HepG2 (cell line): ENCODE data around the gene LIME1. TPM values are rescaled to one million over a fixed set of nuclear protein-coding genes. Genes with fewer than 3 reads are reported as not detected.

Experiments used
- ATF6 ChIP-seq: sonication (generic); formaldehyde crosslinking; conservative IDR thresholded peaks from 2 replicates; pipeline ENCODE4 v1.4.0; 2020; ENCODE audit warnings: missing genetic modification reagents
- BHLHE40 ChIP-seq: IDR thresholded peaks from 2 replicates; pipeline ENCODE4 v1.6.1; 2011; ENCODE audit warnings: low read length, improper control_type of control experiment
- CCDC6 ChIP-seq: sonication (generic); formaldehyde crosslinking; IDR thresholded peaks from 2 replicates; pipeline ENCODE4 v1.8.1; 2022; ENCODE audit warnings: mild to moderate bottlenecking, missing genetic modification reagents, moderate library complexity
- FOXO4 ChIP-seq: sonication (generic); formaldehyde crosslinking; conservative IDR thresholded peaks from 2 replicates; pipeline ENCODE4 v1.8.1; 2023; ENCODE audit warnings: missing genetic modification reagents
- FUBP1 ChIP-seq: sonication (generic); formaldehyde crosslinking; IDR thresholded peaks from 2 replicates; pipeline ENCODE4 v1.5.1; 2020; ENCODE audit warnings: missing genetic modification reagents, mild to moderate bottlenecking, borderline replicate concordance
- GPN1 ChIP-seq: sonication (generic); formaldehyde crosslinking; IDR thresholded peaks from 2 replicates; pipeline ENCODE4 v1.5.1; 2020; ENCODE audit warnings: missing genetic modification reagents, borderline replicate concordance
- HDAC6 ChIP-seq: fragments of 200-600 bp; sonication (generic); IDR thresholded peaks from 2 replicates; pipeline ENCODE4 v1.7.0; 2017; ENCODE audit warnings: mild to moderate bottlenecking, antibody characterized with exemption, low read length, low read depth
- MZF1 ChIP-seq: sonication (generic); formaldehyde crosslinking; IDR thresholded peaks from 2 replicates; pipeline ENCODE4 v1.8.1; 2023; ENCODE audit warnings: mild to moderate bottlenecking, missing genetic modification reagents, borderline replicate concordance
- NCOA2 ChIP-seq: sonication (generic); formaldehyde crosslinking; IDR thresholded peaks from 2 replicates; pipeline ENCODE4 v1.8.0; 2022; ENCODE audit warnings: inconsistent platforms
- NFE2L2 ChIP-seq: fragments of 150-350 bp; IDR thresholded peaks from 2 replicates; pipeline ENCODE4 v1.6.1; 2014; ENCODE audit warnings: low read length
- NFIB ChIP-seq: sonication (generic); formaldehyde crosslinking; IDR thresholded peaks from 2 replicates; pipeline ENCODE4 v1.9.0; 2021; ENCODE audit warnings: missing genetic modification reagents, mild to moderate bottlenecking, borderline replicate concordance
- NR2F1 ChIP-seq, 2 experiments: fragments of 450-650 bp in 1 of 2; formaldehyde crosslinking in 1 of 2; IDR thresholded peaks; 2 replicates each; pipeline versions ENCODE4 v1.5.0 to v1.6.1; 2016 to 2020; ENCODE audit warnings: mild to moderate bottlenecking in 1 of 2, missing compliant biosample characterization in 1 of 2, missing genetic modification reagents in 1 of 2, moderate library complexity in 1 of 2
- PBX3 ChIP-seq: sonication (generic); formaldehyde crosslinking; IDR thresholded peaks from 2 replicates; pipeline ENCODE4 v1.8.1; 2023; ENCODE audit warnings: missing genetic modification reagents, inconsistent platforms, borderline replicate concordance
- RFX1 ChIP-seq: fragments of 450-650 bp; IDR thresholded peaks from 2 replicates; pipeline ENCODE4 v1.6.1; 2017
- TSC22D2 ChIP-seq: sonication (generic); formaldehyde crosslinking; IDR thresholded peaks from 2 replicates; pipeline ENCODE4 v1.5.1; 2020; ENCODE audit warnings: missing genetic modification reagents, mild to moderate bottlenecking, borderline replicate concordance
- ZGPAT ChIP-seq: IDR thresholded peaks from 2 replicates; pipeline ENCODE4 v1.6.1; 2016; ENCODE audit warnings: mild to moderate bottlenecking
- ZMAT5 ChIP-seq: sonication (generic); formaldehyde crosslinking; IDR thresholded peaks from 2 replicates; pipeline ENCODE4 v1.5.0; 2020; ENCODE audit warnings: mild to moderate bottlenecking, low read depth, missing genetic modification reagents, borderline replicate concordance
- ZNF34 ChIP-seq: sonication (generic); formaldehyde crosslinking; IDR thresholded peaks from 2 replicates; pipeline ENCODE4 v1.4.0; 2020; ENCODE audit warnings: mild to moderate bottlenecking, missing genetic modification reagents, borderline replicate concordance
- ZNF674 ChIP-seq: sonication (generic); formaldehyde crosslinking; IDR thresholded peaks from 2 replicates; pipeline ENCODE4 v1.5.0; 2020; ENCODE audit warnings: low read depth, mild to moderate bottlenecking, missing genetic modification reagents
- ZNF879 ChIP-seq: sonication (generic); formaldehyde crosslinking; IDR thresholded peaks from 2 replicates; pipeline ENCODE4 v1.8.1; 2023; ENCODE audit warnings: missing genetic modification reagents
- polyA plus RNA-seq, 8 experiments: library from polyadenylated mRNA; depleted of rRNA in 3 of 8; stranded (reverse) in 7 of 8; unstranded in 1 of 8; fragments of >200 nt; fragmentation: Illumina TruSeq in 4 of 8; extraction: Trizol in 4 of 8; gene quantifications; 2 replicates each; pipeline versions ENCODE4 v1.2.1 to v1.2.3, GENCODE V29; 2011 to 2016; ENCODE audit warnings: low read depth in 4 of 8, missing spikeins in 1 of 8, mixed read lengths in 1 of 8; ENCODE audit not compliant: insufficient read depth in 1 of 8
- total RNA-seq, 5 experiments: library from RNA; depleted of rRNA; stranded (reverse); fragments of >200 nt; fragmentation: Illumina TruSeq; extraction: Trizol; gene quantifications; 2 replicates each; pipeline ENCODE4 v1.2.3, GENCODE V29; 2016; ENCODE audit warnings: low read depth in 1 of 5

Gene LIME1
- total and polyA plus RNA-seq, 2 of the 13 experiments (the other 11 are each of a cell fraction or from before 2014, with no cell fraction given): 13.0 to 61.5 TPM

- TF ChIP-seq MZF1 (peak; percentile 96; the same call in 1 of the 2 replicates), ZNF879 (no peak), ZGPAT (peak; percentile 20), TSC22D2 (CRISPR knock-in tag) (peak; percentile 73; the same call in 1 of the 2 replicates), RFX1 (no peak), NR2F1 (CRISPR knock-in tag; IDR thresholded peaks at IDR 0.05) (peak; percentile 72 to 89), NFE2L2 (no peak), HDAC6 (no peak), FOXO4 (CRISPR knock-in tag) (no peak), ZNF34 (peak; percentile 99; the same call in 1 of the 2 replicates), ZNF674 (CRISPR knock-in tag) (peak; percentile 99), FUBP1 (CRISPR knock-in tag) (0 out of 2 replicates have a peak, but pooled peaks have one; percentile 67), NCOA2 (CRISPR knock-in tag) (no peak; the same call in 1 of the 2 replicates), PBX3 (0 out of 2 replicates have a peak, but pooled peaks have one; percentile 74), NFIB (CRISPR knock-in tag) (no peak), ATF6 (CRISPR knock-in tag) (no peak), CCDC6 (CRISPR knock-in tag) (peak; percentile 81), BHLHE40 (peak; percentile 75), GPN1 (peak; percentile 54; the same call in 1 of the 2 replicates), ZMAT5 (CRISPR knock-in tag) (no peak; the same call in 1 of the 2 replicates)
These were observed 1.7 kb downstream of the LIME1 start (continued) for GRCh38 chr20:63737945-63738686.
